Spinal cord (tissue), 10 donors: ENCODE results near the gene COPS9. TPM values are rescaled to one million over a fixed set of nuclear protein-coding genes. Genes with fewer than 3 reads are reported as not detected.
A peak's percentile ranks its signal among the peaks of the same experiment; 100 is the strongest.

Experiments
- DNase-seq, 6 donors: peaks; one replicate each; pipeline versions ENCODE4 v3.0.0 to v3.0.0-alpha.2; 2013 to 2015; ENCODE audit warnings: low spot score in 6 of 6, low read depth in 4 of 6
- H3K27ac ChIP-seq: one replicate; pipeline ENCODE4 v1.5.1; 2013; ENCODE audit warnings: low read depth, low read length, control low read depth
- H3K27me3 ChIP-seq: one replicate; pipeline ENCODE4 v1.6.1; 2013; ENCODE audit warnings: low read length; ENCODE audit not compliant: control insufficient read depth, insufficient read depth
- H3K36me3 ChIP-seq: one replicate; pipeline ENCODE4 v1.6.1; 2013; ENCODE audit warnings: low read length; ENCODE audit not compliant: control insufficient read depth, insufficient read depth
- H3K4me1 ChIP-seq: one replicate; pipeline ENCODE4 v1.6.1; 2013; ENCODE audit warnings: low read length; ENCODE audit not compliant: control insufficient read depth, insufficient read depth
- H3K4me3 ChIP-seq: one replicate; pipeline ENCODE4 v1.5.1; 2013; ENCODE audit warnings: low read depth, low read length, control low read depth
- H3K9me3 ChIP-seq: one replicate; pipeline ENCODE4 v1.6.1; 2013; ENCODE audit warnings: low read length; ENCODE audit not compliant: control insufficient read depth, insufficient read depth
- WGBS: methylation state at CpG from one replicate; pipeline ENCODE4 v1.1.5; 2013; ENCODE audit warnings: missing lambda C conversion rate; ENCODE audit not compliant: insufficient coverage; 5-methylcytosine and 5-hydroxymethylcytosine counted together
- polyA plus RNA-seq, 2 donors: library from polyadenylated mRNA; unstranded; fragments of 120-200 nt; gene quantifications; one replicate each; pipeline ENCODE4 v1.2.1, GENCODE V29; 2013; ENCODE audit not compliant: insufficient read length in 2 of 2
- total RNA-seq, 2 donors: library from RNA; depleted of rRNA in 1 of 2; stranded (reverse); fragments of 120-200 nt in 1 of 2; fragments of >200 nt in 1 of 2; gene quantifications; one replicate each; pipeline versions ENCODE4 v1.2.3 to v1.2.4, GENCODE V29; 2013 to 2014
- donor health status: healthy.

Gene COPS9
- total and polyA plus RNA-seq, 4 donors: 90.3 to 219 (median 156) TPM

- H3K27ac ChIP-seq: no peak overlapping the region
- no peak for DNase-seq
- no peaks in the 10 kb centered on the region for H3K9me3 ChIP-seq
- H3K4me3 ChIP-seq: no peak overlapping the region
- H3K4me1 ChIP-seq: peaks cover 39% of the 10 kb centered on the region
- peaks cover 13% of the 10 kb centered on the region for H3K36me3 ChIP-seq
- no peaks in the 10 kb centered on the region for H3K27me3 ChIP-seq
- WGBS: 88% methylated on average over 8 of the region's 9 CpGs
These were observed 2.3 kb upstream of the COPS9 start for GRCh38 chr2:240138254-240138984.

DNA sequence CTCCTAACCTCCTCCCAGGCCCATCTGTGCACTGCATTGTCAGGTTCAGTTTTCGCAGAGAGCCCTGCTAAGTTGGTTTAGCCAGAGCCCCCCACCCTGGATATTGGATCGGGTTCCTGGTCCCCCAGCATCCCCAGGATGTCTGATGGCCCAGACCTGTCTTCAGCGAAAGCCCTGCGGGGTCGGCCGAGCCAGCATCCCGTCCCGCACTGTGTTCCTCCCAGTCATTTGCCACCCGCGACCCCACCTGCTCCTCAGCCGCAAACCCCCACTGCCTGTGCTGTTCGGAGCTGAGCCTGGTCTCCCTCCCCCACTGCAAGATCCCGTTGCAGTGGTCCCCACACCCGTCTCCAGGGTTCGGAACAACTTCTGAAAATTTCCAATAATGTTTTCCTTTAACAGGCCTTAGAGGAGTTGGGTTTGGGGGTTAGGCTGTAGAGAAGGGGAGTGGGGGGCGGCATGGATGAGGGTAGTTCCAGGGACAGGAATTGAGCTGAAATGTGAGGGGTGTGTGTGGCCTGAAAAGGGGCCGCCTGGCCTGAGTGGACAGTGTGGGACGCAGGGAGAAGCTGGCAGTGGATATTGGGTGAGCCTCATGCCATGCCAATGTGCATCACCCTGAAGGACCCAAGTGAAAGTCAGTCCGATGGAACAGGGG lies 1.6 kb upstream of the COPS9 start:
- Histone ChIP-seq H3K36me3 (peaks cover 20% of the 10 kb centered on the region), H3K4me3 (no peak overlapping the region), H3K27ac (no peak overlapping the region), H3K27me3 (no peaks in the 10 kb centered on the region), H3K9me3 (no peaks in the 10 kb centered on the region), H3K4me1 (peaks cover 36% of the 10 kb centered on the region)
- 90% methylated on average over 16 of the region's 19 CpGs for WGBS
- no peak for DNase-seq

GRCh38 chr2:240136671-240137292 lies 677 bp upstream of the COPS9 start:
- H3K27me3 ChIP-seq: no peaks in the 10 kb centered on the region
- DNase-seq: no peak
- H3K27ac ChIP-seq: no peak overlapping the region
- peaks cover 29% of the 10 kb centered on the region for H3K36me3 ChIP-seq
- peak overlapping the region; percentile 56 for H3K4me3 ChIP-seq
- WGBS: 47% methylated on average over 28 of the region's 36 CpGs
- peaks cover 36% of the 10 kb centered on the region for H3K4me1 ChIP-seq
- no peaks in the 10 kb centered on the region for H3K9me3 ChIP-seq

DNA sequence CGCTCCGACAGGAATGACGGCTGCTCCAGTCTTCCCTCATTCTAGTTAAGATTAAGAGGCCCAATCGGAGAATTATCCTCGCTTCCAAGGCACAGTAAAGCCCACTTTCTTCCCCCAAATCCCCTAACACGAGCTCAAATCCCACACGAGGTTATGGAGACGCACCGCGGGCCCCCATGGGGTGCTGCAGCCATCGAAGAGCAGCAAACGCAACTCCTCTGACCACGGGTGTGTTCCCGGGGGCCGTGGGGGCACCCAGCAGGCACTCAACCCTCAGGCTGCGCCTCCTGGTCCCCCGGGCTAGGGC lies 446 bp downstream of the COPS9 start:
- peak overlapping the region; percentile 82 for H3K4me3 ChIP-seq

DNA sequence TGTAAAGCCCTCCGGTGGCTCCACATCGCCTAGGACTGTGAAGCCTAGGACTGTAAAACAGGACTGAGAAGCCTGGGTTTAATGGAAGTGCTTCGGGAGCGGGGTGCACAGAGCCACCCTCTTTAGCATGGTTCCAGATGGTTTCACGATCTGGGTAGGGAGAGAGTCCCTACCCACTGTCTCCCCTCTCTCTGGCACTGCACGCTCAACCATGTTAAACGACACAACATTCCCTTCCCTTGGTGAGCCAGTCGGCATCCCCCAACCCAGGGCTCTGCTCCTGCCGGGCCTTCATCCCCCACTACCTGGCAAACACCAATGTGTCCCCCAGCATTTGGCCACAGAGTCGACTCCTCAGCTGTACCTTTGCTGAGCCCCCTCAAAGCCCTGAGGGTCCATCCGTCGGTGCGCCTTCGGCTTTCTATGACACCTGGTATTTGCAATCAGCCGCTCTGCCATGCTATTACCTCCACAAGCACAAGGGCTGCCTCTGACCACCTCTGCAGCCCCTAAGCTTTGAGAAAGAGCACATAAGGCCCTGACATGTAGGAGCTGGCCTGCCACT lies 1.1 kb downstream of the COPS9 start:
- Histone ChIP-seq H3K36me3 (peaks cover 46% of the 10 kb centered on the region), H3K27ac (no peak overlapping the region), H3K4me3 (peak overlapping the region; percentile 82), H3K9me3 (no peaks in the 10 kb centered on the region), H3K4me1 (peaks cover 28% of the 10 kb centered on the region), H3K27me3 (no peaks in the 10 kb centered on the region)
- WGBS: 83% methylated on average over 11 of the region's 15 CpGs
- no peak for DNase-seq

More for the DNA sequence above, 446 bp downstream of the COPS9 start:
- no peak for DNase-seq
- Histone ChIP-seq H3K36me3 (peaks cover 40% of the 10 kb centered on the region), H3K27me3 (no peaks in the 10 kb centered on the region), H3K4me1 (peaks cover 34% of the 10 kb centered on the region), H3K27ac (no peak overlapping the region), H3K9me3 (no peaks in the 10 kb centered on the region)
- under 1% methylated on average over 17 of the region's 17 CpGs for WGBS

GRCh38 chr2:240134466-240134865 lies 1.6 kb downstream of the COPS9 start:
- Histone ChIP-seq H3K36me3 (peaks cover 52% of the 10 kb centered on the region), H3K9me3 (no peaks in the 10 kb centered on the region), H3K4me1 (peaks cover 25% of the 10 kb centered on the region), H3K4me3 (no peak overlapping the region), H3K27ac (no peak overlapping the region), H3K27me3 (no peaks in the 10 kb centered on the region)
- 97% methylated on average over 6 of the region's 6 CpGs for WGBS
- no peak for DNase-seq

DNA sequence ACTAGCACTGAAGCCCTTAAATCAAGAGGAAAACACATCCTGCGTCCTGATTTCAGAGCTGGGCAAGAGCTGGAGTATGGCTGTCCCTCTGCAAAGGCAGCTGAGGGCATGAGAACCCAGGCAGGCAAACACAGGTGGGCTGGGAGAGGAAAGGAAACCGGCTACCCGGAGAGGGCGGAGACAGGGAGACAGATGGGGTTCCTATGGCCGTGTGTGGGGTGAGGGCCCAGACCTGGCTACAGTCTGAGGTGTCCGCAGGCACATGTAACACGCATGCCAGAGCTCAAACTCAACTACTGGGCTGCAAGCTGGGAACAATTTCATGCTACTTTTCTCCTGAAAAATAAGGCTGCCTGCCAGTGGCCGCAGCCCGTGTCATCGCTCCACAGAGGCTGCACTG lies 2.7 kb downstream of the COPS9 start:
- DNase-seq: no peak
- Histone ChIP-seq H3K4me3 (no peak overlapping the region), H3K36me3 (peaks cover 62% of the 10 kb centered on the region), H3K4me1 (peaks cover 25% of the 10 kb centered on the region), H3K27ac (no peak overlapping the region), H3K27me3 (no peaks in the 10 kb centered on the region), H3K9me3 (no peaks in the 10 kb centered on the region)
- 94% methylated on average over 10 of the region's 10 CpGs for whole genome bisulfite sequencing

DNA sequence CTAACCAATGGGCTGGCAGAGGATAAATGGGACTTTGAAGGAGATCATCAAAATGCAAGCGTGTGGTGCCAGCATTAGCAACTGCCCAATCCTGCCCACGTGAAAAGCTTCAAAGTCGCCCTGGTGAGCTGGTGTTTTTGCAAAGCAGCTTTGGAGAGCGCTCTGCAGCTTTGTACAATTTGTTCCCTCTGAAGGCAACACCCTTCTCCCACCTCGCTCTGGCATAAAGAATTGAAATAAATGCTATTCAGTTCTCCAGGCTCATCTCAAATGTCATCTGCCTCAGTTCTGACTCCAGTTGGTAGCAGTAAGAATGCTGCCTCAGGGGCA lies 3.5 kb downstream of the COPS9 start:
- H3K27ac ChIP-seq: no peak overlapping the region
- H3K36me3 ChIP-seq: peaks cover 70% of the 10 kb centered on the region
- no peak for DNase-seq
- H3K27me3 ChIP-seq: no peaks in the 10 kb centered on the region
- H3K4me3 ChIP-seq: no peak overlapping the region
- peaks cover 25% of the 10 kb centered on the region for H3K4me1 ChIP-seq
- H3K9me3 ChIP-seq: no peaks in the 10 kb centered on the region
- 93% methylated on average over 5 of the region's 5 CpGs for WGBS

DNA sequence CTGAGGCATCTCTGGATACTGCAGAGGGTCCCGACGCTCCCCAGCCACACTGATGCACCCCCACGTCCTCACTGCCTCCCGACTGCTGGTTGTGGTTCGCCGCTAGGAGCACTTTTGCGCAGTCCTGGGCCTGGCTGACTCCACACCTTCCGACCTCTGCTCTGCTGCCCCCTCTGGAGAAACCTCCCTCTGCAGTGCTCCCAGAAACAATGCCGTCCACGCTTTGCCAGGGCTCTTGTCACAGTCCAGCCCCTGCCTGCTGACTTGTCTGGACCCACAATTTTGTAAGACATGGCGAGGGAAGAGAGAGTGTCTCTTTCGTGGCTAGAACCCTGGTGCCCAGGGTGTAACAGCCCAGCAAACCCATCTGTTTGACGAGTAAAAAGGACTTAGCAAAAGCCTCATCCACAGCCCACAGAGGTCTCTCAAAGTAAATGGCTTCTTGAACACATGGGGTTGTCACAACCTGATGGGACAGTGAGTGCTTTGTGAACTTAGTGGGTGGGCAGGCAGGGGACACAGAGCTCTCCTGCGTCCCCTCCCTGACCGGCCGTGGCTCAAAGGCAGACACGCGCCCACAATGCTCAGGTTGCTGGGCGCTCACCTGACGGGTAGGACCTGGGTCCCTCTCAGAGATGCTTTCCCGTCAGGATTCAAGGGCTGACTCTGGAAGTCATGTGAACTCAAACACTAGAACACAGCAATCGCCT lies 4.0 kb downstream of the COPS9 start:
- Histone ChIP-seq H3K27ac (no peak overlapping the region), H3K4me1 (peaks cover 25% of the 10 kb centered on the region), H3K36me3 (peaks cover 73% of the 10 kb centered on the region), H3K9me3 (no peaks in the 10 kb centered on the region), H3K4me3 (no peak overlapping the region), H3K27me3 (no peaks in the 10 kb centered on the region)
- 85% methylated on average over 21 of the region's 22 CpGs for whole genome bisulfite sequencing
- no peak for DNase-seq
